Esophagus muscularis mucosa (tissue), 4 donors: Measurements from ENCODE around the gene CAND1. TPM values are rescaled to one million over a fixed set of nuclear protein-coding genes. Genes with fewer than 3 reads are reported as not detected.

Source experiments
- DNase-seq: peaks from one replicate; pipeline ENCODE4 v3.0.0-alpha.2; 2017; ENCODE audit errors: extremely low spot score
- H3K27ac ChIP-seq, 4 donors: fragments of 200-600 bp; sonication (generic); replicated peaks in 1 of 4; 1 replicate in 3 of 4; 2 replicates in 1 of 4; pipeline ENCODE4 v1.5.1; 2016 to 2019; ENCODE audit warnings: mild to moderate bottlenecking in 1 of 4
- H3K27me3 ChIP-seq, 4 donors: fragments of 200-600 bp; sonication (generic); one replicate each; pipeline versions ENCODE4 v1.5.1 to v1.6.0; 2016 to 2019
- H3K36me3 ChIP-seq, 4 donors: fragments of 200-600 bp; sonication (generic); one replicate each; pipeline ENCODE4 v1.5.1; 2016 to 2019
- H3K4me1 ChIP-seq, 4 donors: fragments of 200-600 bp; sonication (generic); one replicate each; pipeline ENCODE4 v1.5.1; 2016 to 2019
- H3K4me3 ChIP-seq, 4 donors: fragments of 200-600 bp; sonication (generic); 1 replicate in 2 of 4; 2 replicates in 2 of 4; pipeline ENCODE4 v1.5.1; 2016 to 2019; ENCODE audit warnings: mild to moderate bottlenecking in 4 of 4, moderate library complexity in 1 of 4
- H3K9me3 ChIP-seq, 4 donors: fragments of 200-600 bp; sonication (generic); 1 replicate in 3 of 4; 2 replicates in 1 of 4; pipeline ENCODE4 v1.5.1; 2016 to 2019
- EP300 ChIP-seq: sonication (generic); formaldehyde crosslinking; IDR thresholded peaks from one replicate; pipeline ENCODE4 v1.6.1; 2017; ENCODE audit warnings: antibody characterized with exemption
- POLR2A ChIP-seq: fragments of 450-650 bp; IDR thresholded peaks from one replicate; pipeline ENCODE4 v1.6.1; 2017; ENCODE audit warnings: antibody characterized with exemption, moderate library complexity, mild to moderate bottlenecking, low read depth
- POLR2AphosphoS5 ChIP-seq, 2 donors: sonication (generic); formaldehyde crosslinking; IDR thresholded peaks; one replicate each; pipeline ENCODE4 v1.6.1; 2017; ENCODE audit warnings: antibody characterized with exemption in 2 of 2
- WGBS: methylation state at CpG from one replicate; pipeline ENCODE4 v1.1.5; 2018; 5-methylcytosine and 5-hydroxymethylcytosine counted together
- intact Hi-C: fragments of 100-400 bp; cut with DNase I; formaldehyde crosslinking; loops from one replicate; pipeline ENCODE4 v1.15.1; 2023
- total RNA-seq, 4 donors: library from RNA; depleted of rRNA; stranded (reverse); fragments of >200 nt; gene quantifications; one replicate each; pipeline versions ENCODE4 v1.1.0 to v1.2.1, GENCODE V29; 2016
- TF ChIP-seq, protein P1 (sequence below), 3 experiments: fragments of 200-600 bp in 2 of 3; fragments of 450-650 bp in 1 of 3; sonication (generic) in 2 of 3; IDR thresholded peaks; one replicate each; pipeline ENCODE4 v1.5.1; 2017 to 2019; ENCODE audit warnings: antibody characterized with exemption in 3 of 3, mild to moderate bottlenecking in 2 of 3, moderate library complexity in 1 of 3

Gene CAND1
- total RNA-seq, 4 donors from 2014 or later: 56.8 to 85.3 (median 75.7) TPM

DNA sequence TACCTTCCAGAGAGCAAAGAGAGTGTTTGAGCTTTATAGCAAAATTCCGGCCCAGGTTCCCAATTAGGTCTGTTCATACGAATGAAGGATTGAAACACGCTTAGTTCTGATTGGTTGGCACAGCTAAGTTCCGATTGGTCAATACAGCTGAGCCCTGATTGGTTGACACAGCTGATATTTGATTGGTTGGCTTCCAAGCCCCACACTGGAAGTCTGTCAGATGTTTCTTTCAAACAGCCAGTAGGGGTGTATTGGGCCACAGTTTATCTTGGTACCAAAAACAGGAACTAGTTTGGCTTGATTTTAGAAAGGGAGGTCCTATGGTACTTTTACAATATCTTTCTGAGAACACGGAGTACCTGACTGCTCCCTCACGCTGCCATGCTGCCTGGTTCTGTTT is 93.4 kb downstream of the CAND1 start:
- intact Hi-C loops: no loop called here

DNA sequence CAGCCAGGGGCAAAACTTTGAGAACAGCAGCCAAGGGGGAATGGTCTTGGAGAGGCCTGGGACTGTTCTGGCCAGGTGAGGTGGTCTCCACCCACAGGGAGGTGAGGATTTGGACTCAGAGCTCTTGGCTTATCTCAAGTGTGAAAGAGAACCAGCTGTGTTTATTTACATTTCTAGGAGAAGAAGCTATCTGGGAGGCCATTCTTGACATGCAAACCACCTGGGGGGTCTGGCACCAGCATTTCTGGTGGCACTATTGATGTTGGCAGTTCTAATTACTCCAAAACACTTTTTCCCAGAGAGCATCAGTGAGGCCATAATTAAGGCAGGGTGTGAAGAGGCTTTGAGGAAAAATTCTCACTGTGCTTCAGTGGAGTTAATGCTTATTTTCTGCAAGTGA is 95.1 kb downstream of the CAND1 start:
- Histone ChIP-seq H3K4me1 (no peaks in the 10 kb centered on the region), H3K27ac (no peak overlapping the region), H3K4me3 (no peak overlapping the region), H3K9me3 (no peaks in the 10 kb centered on the region), H3K27me3 (no peaks in the 10 kb centered on the region), H3K36me3 (no peaks in the 10 kb centered on the region)
- no peak for DNase-seq
- TF ChIP-seq POLR2AphosphoS5 (IDR thresholded peaks at IDR 0.05): no peak
- TF ChIP-seq POLR2A: no peak
- TF ChIP-seq, protein P1, sequence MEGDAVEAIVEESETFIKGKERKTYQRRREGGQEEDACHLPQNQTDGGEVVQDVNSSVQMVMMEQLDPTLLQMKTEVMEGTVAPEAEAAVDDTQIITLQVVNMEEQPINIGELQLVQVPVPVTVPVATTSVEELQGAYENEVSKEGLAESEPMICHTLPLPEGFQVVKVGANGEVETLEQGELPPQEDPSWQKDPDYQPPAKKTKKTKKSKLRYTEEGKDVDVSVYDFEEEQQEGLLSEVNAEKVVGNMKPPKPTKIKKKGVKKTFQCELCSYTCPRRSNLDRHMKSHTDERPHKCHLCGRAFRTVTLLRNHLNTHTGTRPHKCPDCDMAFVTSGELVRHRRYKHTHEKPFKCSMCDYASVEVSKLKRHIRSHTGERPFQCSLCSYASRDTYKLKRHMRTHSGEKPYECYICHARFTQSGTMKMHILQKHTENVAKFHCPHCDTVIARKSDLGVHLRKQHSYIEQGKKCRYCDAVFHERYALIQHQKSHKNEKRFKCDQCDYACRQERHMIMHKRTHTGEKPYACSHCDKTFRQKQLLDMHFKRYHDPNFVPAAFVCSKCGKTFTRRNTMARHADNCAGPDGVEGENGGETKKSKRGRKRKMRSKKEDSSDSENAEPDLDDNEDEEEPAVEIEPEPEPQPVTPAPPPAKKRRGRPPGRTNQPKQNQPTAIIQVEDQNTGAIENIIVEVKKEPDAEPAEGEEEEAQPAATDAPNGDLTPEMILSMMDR (IDR thresholded peaks at IDR 0.05): no peak
- TF ChIP-seq EP300: no peak
- intact Hi-C loops: no loop called here

More for the DNA sequence above, 93.4 kb downstream of the CAND1 start:
- Histone ChIP-seq H3K9me3 (no peaks in the 10 kb centered on the region), H3K4me3 (no peak overlapping the region), H3K4me1 (no peaks in the 10 kb centered on the region), H3K27me3 (no peaks in the 10 kb centered on the region), H3K27ac (no peak overlapping the region), H3K36me3 (no peaks in the 10 kb centered on the region)
- WGBS: 64% methylated on average over 5 of the region's 6 CpGs
- TF ChIP-seq EP300: no peak
- no peak for TF ChIP-seq POLR2AphosphoS5 (IDR thresholded peaks at IDR 0.05)
- TF ChIP-seq POLR2A: no peak
- no peak for DNase-seq

DNA sequence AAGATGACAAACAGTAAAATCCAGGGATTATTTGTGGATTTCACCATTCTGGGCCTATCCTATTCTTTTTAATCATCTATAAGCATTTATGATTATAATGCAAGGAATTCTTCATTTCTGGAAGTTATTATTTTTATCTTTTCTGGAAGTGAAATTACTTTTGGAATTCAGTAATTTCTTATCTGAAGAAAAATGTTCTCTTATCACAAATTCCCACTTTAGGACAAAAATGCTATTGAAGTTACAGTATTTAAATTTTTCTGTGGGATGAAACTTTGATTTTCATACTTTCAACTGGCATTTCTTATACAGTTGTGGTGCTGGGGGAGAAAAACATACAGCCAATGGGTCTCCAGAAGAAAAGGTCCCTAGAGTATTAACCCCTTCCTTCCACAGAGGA is 96.0 kb downstream of the CAND1 start:
- H3K27me3 ChIP-seq: no peaks in the 10 kb centered on the region
- H3K4me1 ChIP-seq: no peaks in the 10 kb centered on the region
- H3K4me3 ChIP-seq: no peak overlapping the region
- no peaks in the 10 kb centered on the region for H3K36me3 ChIP-seq
- no peak for TF ChIP-seq POLR2AphosphoS5 (IDR thresholded peaks at IDR 0.05)
- TF ChIP-seq, protein P1 (IDR thresholded peaks at IDR 0.05): no peak
- TF ChIP-seq EP300: no peak
- TF ChIP-seq POLR2A: no peak
- no peaks in the 10 kb centered on the region for H3K9me3 ChIP-seq
- intact Hi-C loops: no loop called here
- no peak overlapping the region for H3K27ac ChIP-seq
- DNase-seq: no peak

DNA sequence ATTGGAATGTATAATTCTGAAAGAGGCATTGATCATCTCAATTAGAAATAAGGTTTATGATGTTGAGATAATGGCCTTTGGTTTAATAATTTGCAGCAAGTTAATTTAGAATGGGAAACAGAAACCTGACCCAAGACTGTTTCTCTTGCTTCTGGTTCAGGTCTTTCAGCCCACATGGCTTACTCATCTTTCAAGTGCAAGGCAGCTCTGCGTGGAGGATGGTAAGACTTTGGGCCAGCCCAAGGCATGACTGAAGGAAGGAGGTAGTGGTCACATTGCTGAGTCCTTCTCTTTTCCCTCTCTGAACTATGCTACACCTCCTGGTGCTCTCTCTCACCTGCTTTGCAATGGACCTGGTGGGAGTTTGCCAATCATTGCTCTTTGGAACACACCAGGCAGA is 98.7 kb downstream of the CAND1 start:
- Histone ChIP-seq H3K9me3 (no peaks in the 10 kb centered on the region), H3K27me3 (no peaks in the 10 kb centered on the region), H3K27ac (no peak overlapping the region), H3K4me1 (no peaks in the 10 kb centered on the region), H3K36me3 (no peaks in the 10 kb centered on the region), H3K4me3 (no peak overlapping the region)
- DNase-seq: no peak
- no peak for TF ChIP-seq EP300
- TF ChIP-seq, protein P1 (IDR thresholded peaks at IDR 0.05): no peak
- no peak for TF ChIP-seq POLR2AphosphoS5 (IDR thresholded peaks at IDR 0.05)
- no peak for TF ChIP-seq POLR2A
- 86% methylated on average over 1 of the region's 1 CpG for WGBS
- intact Hi-C loops: no loop called here
